GM21381 (cell line): ENCODE measurements around the gene BAIAP2.

ENCODE experiments used
- ATAC-seq: cut with Tn5 transposase; IDR thresholded peaks from one replicate; pipeline ENCODE4 v1.9.1; 2021; ENCODE audit warnings: mild to moderate bottlenecking, moderate library complexity; ENCODE audit not compliant: unreplicated experiment

Gene BAIAP2

DNA sequence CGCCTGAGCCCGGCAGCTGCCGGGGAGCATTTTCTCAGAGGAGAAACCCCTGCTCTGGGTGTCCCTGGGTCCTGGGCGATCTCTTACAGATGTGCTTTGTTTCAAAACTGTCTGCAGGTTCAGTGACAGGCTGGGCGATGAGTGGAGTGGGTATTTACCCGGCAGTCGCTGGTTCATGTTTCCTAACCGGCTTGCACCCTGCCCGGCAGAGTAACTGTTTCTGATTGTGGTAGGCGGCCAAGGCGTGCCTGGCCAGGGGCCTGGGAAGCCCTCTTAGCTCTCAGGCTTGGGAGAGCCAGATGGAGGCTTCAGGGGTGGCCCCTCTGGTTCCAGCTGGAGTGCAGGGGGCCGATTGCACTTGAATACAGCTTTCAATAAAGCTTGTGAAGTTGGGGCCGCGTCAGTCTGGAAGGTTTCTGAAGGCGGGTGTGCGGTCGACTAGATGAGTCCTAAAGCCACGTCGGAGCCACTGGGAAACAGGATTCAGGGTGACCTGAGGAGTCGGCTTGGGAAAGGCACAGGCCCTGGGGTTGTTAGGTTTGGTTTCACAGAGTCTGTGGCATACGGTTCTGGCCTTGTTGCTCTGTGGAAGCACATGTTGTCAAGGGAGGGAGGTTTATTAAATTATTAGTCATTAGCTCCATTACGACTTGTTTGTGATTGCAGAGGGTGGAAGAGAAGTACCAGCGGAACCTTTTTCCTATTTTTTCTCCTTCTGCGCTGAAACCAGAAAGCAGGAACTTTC, 1.4 kb downstream of the BAIAP2 start:
- no peak for ATAC-seq

GRCh38 chr17:81037026-81037797, 2.3 kb downstream of the BAIAP2 start:
- ATAC-seq, result no peak

- ATAC-seq, result no peak
Measured at GRCh38 chr17:81037798-81038733, 3.1 kb downstream of the BAIAP2 start.

DNA sequence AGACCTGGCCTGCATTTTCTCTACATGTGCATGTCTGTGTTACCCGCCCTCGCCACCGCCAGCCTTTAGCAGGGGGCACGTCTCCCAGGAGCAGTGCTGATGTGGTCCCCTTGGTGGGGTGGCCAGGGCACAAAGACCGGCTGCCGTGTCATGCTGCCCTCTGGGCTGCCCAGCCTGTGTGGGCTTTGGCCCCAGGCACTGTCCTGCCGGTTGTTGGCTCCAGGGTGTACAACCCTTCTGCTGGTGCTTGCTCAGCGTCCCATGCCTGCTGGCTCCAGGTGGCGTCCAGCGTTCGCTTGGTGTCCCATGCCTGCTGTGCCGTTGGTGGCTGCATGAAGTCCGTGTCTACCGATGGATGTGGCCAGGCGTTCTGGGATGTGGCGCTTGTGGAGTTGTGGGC, 4.1 kb downstream of the BAIAP2 start:
- ATAC-seq, result no peak

- no peak for ATAC-seq
Measured at GRCh38 chr17:81039854-81040758, 5.2 kb downstream of the BAIAP2 start.

DNA sequence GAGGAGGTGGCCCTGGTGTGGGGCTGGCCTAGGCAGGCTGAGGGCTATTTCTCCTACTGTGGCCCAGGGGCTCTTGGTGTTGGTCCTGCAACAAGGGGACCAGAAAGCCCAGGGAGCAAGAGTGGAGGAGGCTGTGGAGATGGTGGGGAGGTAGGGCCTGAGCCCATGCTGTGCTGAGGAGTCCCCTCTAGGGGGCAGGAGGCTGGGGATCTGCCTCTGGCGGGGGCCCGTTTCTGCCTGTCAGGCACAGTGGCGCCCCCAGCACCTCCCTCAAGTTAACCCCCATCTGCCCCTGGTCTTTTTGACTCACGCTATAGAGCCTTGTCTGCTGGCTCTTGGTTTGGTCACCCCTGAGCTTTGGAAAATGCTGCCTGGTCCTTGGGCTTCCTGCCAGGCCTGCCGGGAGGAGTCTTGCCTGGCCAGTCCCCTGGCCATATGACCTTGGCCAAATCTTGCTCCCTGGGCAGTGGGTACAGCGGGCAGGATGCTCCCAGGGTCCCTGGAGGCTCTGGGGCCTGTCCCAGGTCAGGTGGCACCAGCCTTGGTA, 5.9 kb downstream of the BAIAP2 start:
- no peak for ATAC-seq

DNA sequence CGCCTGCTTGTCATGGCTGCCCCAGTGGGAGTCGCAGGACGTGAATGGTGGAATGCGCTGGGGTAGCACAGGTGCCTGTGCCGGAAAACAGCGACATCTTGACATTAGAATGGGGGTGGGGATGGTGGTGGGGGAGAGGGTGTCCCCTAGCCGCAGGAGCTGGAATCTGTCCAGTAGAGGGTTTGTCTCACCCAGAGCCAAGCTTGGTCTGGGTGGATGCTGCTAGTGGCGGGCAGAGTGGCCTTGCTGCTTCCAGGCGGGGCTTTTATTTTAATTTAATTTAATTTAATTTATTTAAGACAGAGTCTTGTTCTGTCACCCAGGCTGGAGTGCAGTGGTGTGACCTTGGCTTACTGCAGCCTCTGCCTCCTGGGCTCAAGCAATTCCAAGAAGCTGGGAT, 7.7 kb downstream of the BAIAP2 start:
- ATAC-seq, result no peak

- ATAC-seq, result no peak
Measured at GRCh38 chr17:81043319-81043724, 8.4 kb downstream of the BAIAP2 start.

GRCh38 chr17:81043725-81044427, 8.9 kb downstream of the BAIAP2 start:
- no peak for ATAC-seq

DNA sequence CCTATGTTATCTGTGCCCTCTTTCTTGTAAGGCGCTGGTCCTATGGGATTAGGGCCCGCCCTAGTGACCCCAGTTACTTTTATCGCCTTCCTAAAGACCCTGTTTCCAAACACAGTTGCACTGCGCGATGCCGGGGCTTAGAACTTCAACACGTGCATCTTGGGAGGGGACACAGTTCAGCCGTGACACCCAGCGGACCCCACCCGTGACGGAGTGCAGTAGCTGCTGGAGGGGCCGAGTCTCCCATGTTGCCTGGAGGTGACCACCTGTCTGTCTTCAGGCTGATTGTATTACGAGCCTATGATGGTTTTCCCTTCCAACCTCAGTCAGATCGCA, 9.4 kb downstream of the BAIAP2 start:
- ATAC-seq, result no peak

DNA sequence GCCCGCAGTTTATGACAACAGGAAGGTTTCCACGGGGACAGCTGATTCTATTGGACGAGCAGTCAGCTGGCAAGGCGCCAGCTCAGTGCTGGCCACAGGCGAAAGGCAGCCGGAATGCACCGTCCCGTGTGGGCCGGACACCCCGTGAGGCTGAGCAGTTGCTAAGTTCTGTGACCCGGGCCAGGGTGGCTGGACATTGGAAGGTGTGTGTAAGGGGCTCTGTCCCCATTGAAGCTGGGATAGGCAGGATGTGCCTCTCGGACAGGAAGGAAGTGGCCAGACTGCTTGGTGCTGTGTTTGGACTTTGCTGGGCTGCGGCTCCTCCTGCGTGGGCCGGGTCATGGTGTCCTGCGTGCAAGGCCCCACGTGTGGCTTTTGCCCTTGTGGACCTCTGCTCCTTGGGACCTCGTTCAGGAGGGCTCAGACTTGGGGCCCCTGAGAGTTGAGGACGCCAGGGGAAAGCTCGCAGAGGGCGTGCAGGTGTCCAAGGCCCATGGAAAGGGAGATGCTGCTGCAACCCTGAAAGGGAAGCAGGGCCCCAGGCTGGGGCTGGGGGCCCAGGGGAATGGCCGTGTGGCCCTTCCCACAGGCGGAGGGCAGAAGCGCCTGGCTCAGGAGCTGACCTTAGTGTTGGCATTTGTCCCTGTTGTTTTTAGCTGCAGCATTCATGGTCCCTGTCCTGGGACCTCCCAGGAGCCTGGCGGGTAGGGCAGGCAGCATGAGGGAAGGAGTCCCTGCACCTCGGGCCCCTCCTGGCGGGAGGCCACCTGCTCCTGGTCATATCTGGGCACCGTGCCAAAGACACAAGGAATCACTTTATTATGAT, 10.0 kb downstream of the BAIAP2 start:
- ATAC-seq, result no peak

- ATAC-seq, result no peak
Measured at GRCh38 chr17:81045590-81046095, 10.7 kb downstream of the BAIAP2 start.

GRCh38 chr17:81046132-81046769, 11.3 kb downstream of the BAIAP2 start:
- ATAC-seq, result no peak

DNA sequence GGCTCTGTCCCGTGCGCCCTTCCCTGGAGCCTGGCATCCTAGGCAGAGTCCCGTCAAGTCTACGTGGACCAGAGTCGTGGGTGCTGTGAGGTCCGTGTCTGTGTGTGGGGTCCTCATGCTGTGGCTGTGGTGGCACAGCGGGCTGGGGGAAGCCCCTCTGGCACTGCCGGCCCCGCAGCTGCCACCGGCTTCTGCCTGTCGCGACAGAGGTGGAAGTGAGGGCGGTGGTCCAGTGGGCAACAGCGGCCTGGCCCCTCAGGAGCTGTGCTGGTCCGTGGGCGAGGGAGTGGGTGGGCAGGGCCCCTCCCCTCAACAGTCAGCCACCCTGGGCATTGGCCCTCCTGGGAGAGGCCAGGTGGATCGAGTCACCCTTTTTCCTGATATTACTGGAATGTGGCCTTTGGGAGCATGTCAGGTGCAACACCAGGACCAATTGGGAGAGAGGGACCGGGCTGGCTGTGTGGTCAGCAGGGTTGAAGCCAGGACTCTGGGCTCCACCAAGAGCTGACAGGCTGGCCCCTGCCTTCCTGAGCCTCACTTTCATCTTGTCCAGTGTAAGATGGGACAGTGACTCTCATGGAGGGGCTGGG, 11.9 kb downstream of the BAIAP2 start:
- no peak for ATAC-seq

DNA sequence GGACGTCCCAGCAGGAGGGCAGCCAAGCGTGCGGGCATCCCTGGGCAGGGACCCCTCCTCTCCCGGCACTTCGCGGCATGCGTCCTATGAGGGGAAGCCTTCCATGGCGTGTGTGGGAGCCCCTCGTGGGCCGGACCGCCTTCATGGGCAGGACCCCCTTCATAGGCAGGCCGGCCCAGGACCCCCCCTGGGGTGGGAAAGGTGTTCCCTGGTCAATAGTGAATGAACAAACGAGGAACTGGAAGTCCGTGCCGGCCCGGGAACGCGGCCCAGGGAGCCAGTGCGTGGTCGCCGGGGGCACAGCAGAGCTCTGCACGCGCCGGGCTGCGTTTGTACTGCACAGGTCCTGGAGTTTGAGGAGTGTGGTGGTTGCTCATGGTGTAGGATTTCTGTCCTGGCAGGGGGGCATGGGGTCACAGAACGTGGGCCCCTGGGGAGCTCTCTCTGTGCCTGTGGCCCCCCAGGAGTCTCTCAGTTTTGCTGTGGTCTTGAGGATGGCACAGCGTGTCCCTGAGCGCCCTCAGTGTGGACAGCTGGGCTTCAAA, 13.9 kb downstream of the BAIAP2 start:
- ATAC-seq, result no peak

DNA sequence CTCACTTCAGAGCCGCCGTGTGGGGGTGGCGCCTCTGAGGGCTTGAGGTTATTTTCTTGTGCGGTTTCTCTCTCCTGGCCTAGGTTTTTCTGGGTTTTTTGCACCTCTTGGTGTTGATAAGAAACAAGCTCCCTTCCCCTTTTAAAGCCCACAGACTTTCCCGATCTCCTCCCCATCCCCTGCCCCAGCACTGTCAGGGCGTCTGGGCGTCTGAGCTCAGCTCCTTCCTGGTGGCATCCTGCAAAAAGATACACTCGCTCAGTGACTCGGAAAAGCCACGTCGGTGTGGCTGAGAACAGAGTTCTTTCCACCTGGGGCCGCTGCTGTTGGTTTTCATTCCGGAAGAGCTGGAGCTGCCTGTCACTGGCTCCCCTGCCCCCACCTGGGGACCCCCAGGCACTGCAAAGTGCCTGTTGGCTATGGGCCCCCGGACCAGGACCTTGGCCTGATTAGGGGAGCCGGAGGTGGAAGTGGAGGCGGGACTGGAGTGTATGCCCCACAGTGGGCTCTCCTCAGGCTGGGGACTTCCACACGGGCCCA, 14.5 kb downstream of the BAIAP2 start:
- no peak for ATAC-seq

- ATAC-seq, result no peak
Measured at GRCh38 chr17:81049973-81050551, 15.1 kb downstream of the BAIAP2 start.
